IMR-90 (cell line): ENCODE results near the gene RUNX1. TPM values are rescaled to one million over a fixed set of nuclear protein-coding genes. Genes with fewer than 3 reads are reported as not detected.

Experiments used
- ATAC-seq: fragments of 200-7000 bp; cut with Tn5 transposase; 2 replicates; pipeline ENCODE4 v1.9.1; 2020; ENCODE audit warnings: low read depth, mild to moderate bottlenecking, moderate library complexity
- BruUV-seq: library from RNA; stranded (reverse); fragments of 400-500 nt; replicated peaks from 2 replicates; lab custom pipeline; 2021; lab: Mats Ljungman, UMichigan
- CTCF ChIA-PET: fragments of 300-600 bp; formaldehyde crosslinking; extraction: SDS; loops from one replicate; lab custom pipeline; 2021; ENCODE audit warnings: antibody characterized with exemption; lab: Yijun Ruan, JAX
- POLR2A ChIA-PET: fragments of 300-600 bp; sonication (Branson Sonifier 250); formaldehyde crosslinking; loops from one replicate; lab custom pipeline; 2022; ENCODE audit warnings: antibody characterized with exemption; ENCODE audit not compliant: unreplicated experiment; lab: Charles Lee
- DNase-seq: peaks from one replicate; pipeline ENCODE4 v3.0.0; 2013
- H2AFZ ChIP-seq: replicated peaks from 2 replicates; pipeline ENCODE3; 2013; ENCODE audit warnings: low read length, mild to moderate bottlenecking; ENCODE audit not compliant: poor library complexity
- H2AK5ac ChIP-seq: 2 replicates; pipeline ENCODE4 v1.6.1; 2013; ENCODE audit warnings: low read depth, low read length, inconsistent platforms
- H2AK9ac ChIP-seq: replicated peaks from 2 replicates; pipeline ENCODE3; 2013; ENCODE audit warnings: mild to moderate bottlenecking, low read depth, low read length, moderate library complexity; ENCODE audit not compliant: poor library complexity
- H2BK120ac ChIP-seq: 2 replicates; pipeline ENCODE4 v1.6.1; 2013; ENCODE audit warnings: low read depth, low read length, inconsistent platforms
- H2BK15ac ChIP-seq: 3 replicates; pipeline ENCODE4 v1.6.1; 2013; ENCODE audit warnings: low read depth, low read length, inconsistent platforms
- H2BK20ac ChIP-seq: 2 replicates; pipeline ENCODE4 v1.6.1; 2013; ENCODE audit warnings: low read depth, mild to moderate bottlenecking, inconsistent platforms, low read length, moderate library complexity
- H2BK5ac ChIP-seq: 2 replicates; pipeline ENCODE4 v1.6.1; 2013; ENCODE audit warnings: mild to moderate bottlenecking, low read depth, low read length, inconsistent platforms; ENCODE audit not compliant: poor library complexity, severe bottlenecking
- H3K14ac ChIP-seq: replicated peaks from 2 replicates; pipeline ENCODE4 v1.6.1; 2013; ENCODE audit warnings: low read depth, low read length, inconsistent platforms
- H3K18ac ChIP-seq: 2 replicates; pipeline ENCODE4 v1.6.1; 2013; ENCODE audit warnings: low read depth, low read length, control low read depth
- H3K23ac ChIP-seq: 2 replicates; pipeline ENCODE4 v1.6.1; 2013; ENCODE audit warnings: low read depth, low read length, inconsistent platforms
- H3K27ac ChIP-seq: 2 replicates; pipeline ENCODE4 v1.5.1; 2013; ENCODE audit warnings: mild to moderate bottlenecking, control low read depth, low read length; ENCODE audit not compliant: insufficient read depth
- H3K27me3 ChIP-seq: 2 replicates; pipeline ENCODE4 v1.6.1; 2013; ENCODE audit warnings: low read length; ENCODE audit not compliant: control insufficient read depth, insufficient read depth
- H3K36me3 ChIP-seq: 2 replicates; pipeline ENCODE4 v1.6.1; 2013; ENCODE audit warnings: low read length, mixed read lengths; ENCODE audit not compliant: control insufficient read depth, insufficient read depth
- H3K4ac ChIP-seq: 2 replicates; pipeline ENCODE4 v1.6.1; 2013; ENCODE audit warnings: low read depth, low read length, inconsistent platforms
- H3K4me1 ChIP-seq: 2 replicates; pipeline ENCODE4 v1.6.1; 2013; ENCODE audit warnings: low read length, mixed read lengths; ENCODE audit not compliant: control insufficient read depth, insufficient read depth
- H3K4me2 ChIP-seq: 2 replicates; pipeline ENCODE4 v1.6.1; 2013; ENCODE audit warnings: low read depth, mild to moderate bottlenecking, control low read depth, low read length, moderate library complexity
- H3K4me3 ChIP-seq: 2 replicates; pipeline ENCODE4 v1.5.1; 2013; ENCODE audit warnings: low read depth, mild to moderate bottlenecking, control low read depth, low read length, moderate library complexity; ENCODE audit not compliant: insufficient read depth
- H3K56ac ChIP-seq: 2 replicates; pipeline ENCODE4 v1.6.1; 2013; ENCODE audit warnings: low read length, inconsistent platforms; ENCODE audit not compliant: insufficient read depth; ENCODE audit errors: extremely low read depth
- H3K79me1 ChIP-seq, 2 experiments: 2 replicates each; pipeline ENCODE4 v1.6.1; 2013; ENCODE audit warnings: low read length in 2 of 2, inconsistent platforms in 1 of 2, low read depth in 1 of 2
- H3K9ac ChIP-seq: 2 replicates; pipeline ENCODE4 v1.6.1; 2013; ENCODE audit warnings: low read depth, low read length, control low read depth
- H3K9me1 ChIP-seq: 2 replicates; pipeline ENCODE4 v1.6.1; 2013; ENCODE audit warnings: low read length, inconsistent platforms; ENCODE audit not compliant: insufficient read depth
- H3K9me3 ChIP-seq: 2 replicates; pipeline ENCODE4 v1.6.1; 2013; ENCODE audit warnings: low read length; ENCODE audit not compliant: control insufficient read depth, insufficient read depth
- H4K20me1 ChIP-seq: 2 replicates; pipeline ENCODE4 v1.6.1; 2013; ENCODE audit warnings: low read length, inconsistent platforms; ENCODE audit not compliant: insufficient read depth
- H4K5ac ChIP-seq: 2 replicates; pipeline ENCODE4 v1.6.1; 2013; ENCODE audit warnings: mild to moderate bottlenecking, low read depth, low read length, control low read depth
- H4K8ac ChIP-seq, 2 experiments: 2 replicates each; pipeline ENCODE4 v1.6.1; 2013; ENCODE audit warnings: low read depth in 2 of 2, low read length in 2 of 2, control low read depth in 1 of 2, inconsistent platforms in 1 of 2
- H4K91ac ChIP-seq: 2 replicates; pipeline ENCODE4 v1.6.1; 2013; ENCODE audit warnings: low read depth, low read length, inconsistent platforms; ENCODE audit not compliant: insufficient read depth
- FOS ChIP-seq: fragments of 150-350 bp; IDR thresholded peaks from 2 replicates; pipeline ENCODE4 v1.6.1; 2016; ENCODE audit warnings: low read depth, low read length
- WGBS, 2 experiments: methylation state at CpG; one replicate each; pipeline versions ENCODE4 v1.1.5 to v1.1.7; 2013; ENCODE audit warnings: missing lambda C conversion rate in 2 of 2; ENCODE audit not compliant: insufficient read length in 1 of 2; ENCODE audit errors: extremely low coverage in 2 of 2; 5-methylcytosine and 5-hydroxymethylcytosine counted together
- dilution Hi-C: fragments of 300-500 bp; cut with HindIII; formaldehyde crosslinking; loops from one replicate; pipeline ENCODE4 v1.14.3; 2018; ENCODE audit warnings: low sequenced_read_pairs; ENCODE audit not compliant: unreplicated experiment
- in situ Hi-C: fragments of 300-500 bp; cut with MboI; formaldehyde crosslinking; loops from 3 replicates; pipeline ENCODE4 v1.14.3; 2019; ENCODE audit warnings: low sequenced_read_pairs, inconsistent platforms, mixed read lengths
- intact Hi-C: fragments of 100-400 bp; cut with micrococcal nuclease; formaldehyde crosslinking; loops from 2 replicates; pipeline ENCODE4 v1.10.0; 2022
- polyA plus RNA-seq, 3 experiments: library from polyadenylated mRNA; depleted of rRNA; stranded (reverse); fragments of >200 nt; gene quantifications; 2 replicates each; pipeline ENCODE4 v1.2.3, GENCODE V29; 2012; ENCODE audit warnings: low replicate concordance in 1 of 3
- total RNA-seq: library from RNA; depleted of rRNA; stranded (reverse); fragments of >200 nt; gene quantifications from 2 replicates; pipeline ENCODE4 v1.2.3, GENCODE V29; 2012

RUNX1 gene
- total and polyA plus RNA-seq, 2 of the 4 experiments (the other 2 are of a cell fraction): 34.5 to 56.5 TPM

- Histone ChIP-seq H3K4me1 (peaks cover 15% of the 10 kb centered on the region), H3K4ac (peak overlapping the region; percentile 71), H2BK5ac (peak overlapping the region; percentile 18), H3K14ac (0 out of 2 replicates have a peak overlapping the region, but pooled peaks have one; percentile 7), H3K18ac (no peak overlapping the region), H3K9me1 (peaks cover 11% of the 10 kb centered on the region), H2BK120ac (peak overlapping the region; percentile 80; the same call in 1 of the 2 replicates), H3K23ac (no peak overlapping the region), H2BK15ac (peak overlapping the region; percentile 84; the same call in 2 of the 3 replicates), H4K5ac (no peak overlapping the region), H4K8ac (peak overlapping the region in 1 of 2 experiments; percentile 63; a peak in 1 of 4 replicates), H3K79me1 (peaks cover 0 to 14% of the 10 kb centered on the region in 2 experiments; a peak in 2 of 4 replicates), H2AFZ (peak overlapping the region; percentile 77), H3K36me3 (no peaks in the 10 kb centered on the region), H3K27ac (no peak overlapping the region), H2AK9ac (no peak overlapping the region), H2AK5ac (peak overlapping the region; percentile 84), H3K9ac (no peak overlapping the region), H2BK20ac (peak overlapping the region; percentile 86), H3K4me2 (no peak overlapping the region), H3K9me3 (no peaks in the 10 kb centered on the region), H4K91ac (peak overlapping the region; percentile 80), H3K27me3 (no peaks in the 10 kb centered on the region), H4K20me1 (no peaks in the 10 kb centered on the region), H3K56ac (no peak overlapping the region), H3K4me3 (no peak overlapping the region)
- BruUV-seq: no TSS peak
- intact Hi-C loops (no loop called here), dilution Hi-C loops (no loop called here), in situ Hi-C loops (no loop called here)
- peak; percentile 73 for DNase-seq
- ChIA-PET POLR2A (no interaction called here), CTCF (interaction anchor here (0.6 kb wide), 1 partner anchor 1692 kb away, joined by 4 read pairs; no protein-coding TSS in a partner anchor)
- peak; percentile 64 for ATAC-seq
- WGBS, 2 experiments: 20% methylated on average over 1 of the region's 13 CpGs; no CpG with 5 or more reads in 1 of the 2 experiments
- TF ChIP-seq FOS: no peak
Measured at GRCh38 chr21:34992736-34993398, 56.2 kb downstream of the RUNX1 start.
